Left renal pelvis (tissue), 4 donors: ENCODE measurements around the gene ZNF112. TPM values are rescaled to one million over a fixed set of nuclear protein-coding genes. Genes with fewer than 3 reads are reported as not detected.
A peak's percentile ranks its signal among the peaks of the same experiment; 100 is the strongest.
"Not testable (repeated sequence)": the region's sequence is repeated elsewhere in the genome, so short reads cannot be mapped to it uniquely, and the experiment has no call there.

ENCODE experiments used
- DNase-seq, 4 donors: peaks; one replicate each; pipeline ENCODE4 v3.0.0-alpha.2; 2013; ENCODE audit warnings: low read depth in 4 of 4, low spot score in 3 of 4
- polyA plus RNA-seq, 4 donors: library from polyadenylated mRNA; unstranded; fragments of 120-200 nt; gene quantifications; one replicate each; pipeline ENCODE4 v1.2.1, GENCODE V29; 2013; ENCODE audit not compliant: insufficient read length in 4 of 4

ZNF112 gene
- polyA plus RNA-seq, result 10 to 100 TPM in 3 of 4 donors, 1 to 10 TPM in 1; 9.9 to 15.9 (median 12.2) TPM

- peak; percentile 81 to 91 (median 86) for DNase-seq
These were observed at the start of gene ZNF112 for GRCh38 chr19:44356383-44357111. ZNF112 (minus strand) TSS chr19:44356680; CDS start chr19:44340539, 16,141 bp downstream.

GRCh38 chr19:44401139-44402115 is 44.9 kb upstream of the ZNF112 start, which contains the start of gene ZNF285:
ZNF285 (minus strand) TSS chr19:44401608; CDS start chr19:44397213, 4,395 bp downstream.
- DNase-seq, result peak; percentile 85 to 92 (median 90)

- not testable (repeated sequence) for DNase-seq
These were observed 32.8 kb upstream of the ZNF112 start for GRCh38 chr19:44389268-44389667.

GRCh38 chr19:44374789-44375188 is 18.3 kb upstream of the ZNF112 start:
- DNase-seq, result no peak

- DNase-seq, result no peak
These were observed 15.5 kb upstream of the ZNF112 start for GRCh38 chr19:44371815-44372480.

GRCh38 chr19:44367024-44367423 is 10.5 kb upstream of the ZNF112 start:
- DNase-seq, result no peak

- no peak for DNase-seq
These were observed 9.9 kb downstream of the ZNF112 start for GRCh38 chr19:44346556-44346955.

GRCh38 chr19:44345959-44346358 is 10.5 kb downstream of the ZNF112 start:
- DNase-seq, result no peak

- DNase-seq, result no peak
These were observed 12.2 kb downstream of the ZNF112 start for GRCh38 chr19:44344255-44344654.

- DNase-seq, result no peak
These were observed 14.7 kb downstream of the ZNF112 start for GRCh38 chr19:44341794-44342193.

GRCh38 chr19:44334639-44335038 is 21.8 kb downstream of the ZNF112 start:
- DNase-seq, result not testable (repeated sequence)

GRCh38 chr19:44332145-44332544 is 24.3 kb downstream of the ZNF112 start:
- DNase-seq, result no peak

GRCh38 chr19:44315883-44316282 is 40.6 kb downstream of the ZNF112 start:
- DNase-seq, result no peak

- no peak for DNase-seq
These were observed 43.2 kb downstream of the ZNF112 start for GRCh38 chr19:44313231-44313630.

- no peak for DNase-seq
These were observed 48.5 kb downstream of the ZNF112 start for GRCh38 chr19:44308011-44308410.

GRCh38 chr19:44306283-44306682 is 50.2 kb downstream of the ZNF112 start:
- DNase-seq, result no peak

- no peak for DNase-seq
These were observed 51.0 kb downstream of the ZNF112 start for GRCh38 chr19:44305457-44305856.

- peak; percentile 82 to 89 (median 86) for DNase-seq
These were observed 51.8 kb downstream of the ZNF112 start, which contains the start of gene ZNF235 for GRCh38 chr19:44304659-44305193. ZNF235 (minus strand) TSS chr19:44305025; CDS start chr19:44303404, 1,621 bp downstream.

- peak in 1 of 4 donors; percentile 2 for DNase-seq
These were observed 52.4 kb downstream of the ZNF112 start for GRCh38 chr19:44303976-44304568.

- DNase-seq, result no peak
These were observed 53.2 kb downstream of the ZNF112 start for GRCh38 chr19:44303320-44303719.
